ENCODE results near the gene METRN.

METRN gene

GRCh38 chr16:761625-762513 lies 47.0 kb downstream of the METRN start:
- no peak for DNase-seq

GRCh38 chr16:762595-763268 lies 47.8 kb downstream of the METRN start:
- DNase-seq = no peak

- DNase-seq = no peak
These were observed 48.7 kb downstream of the METRN start for GRCh38 chr16:763369-764183.

GRCh38 chr16:764184-764750 lies 49.3 kb downstream of the METRN start:
- DNase-seq = no peak

- no peak for DNase-seq
These were observed 50.0 kb downstream of the METRN start for GRCh38 chr16:764848-765487.

GRCh38 chr16:765488-765865 lies 50.6 kb downstream of the METRN start:
- DNase-seq = no peak

GRCh38 chr16:766008-766819 lies 51.3 kb downstream of the METRN start:
- DNase-seq = no peak

GRCh38 chr16:766820-767640 lies 52.1 kb downstream of the METRN start:
- DNase-seq = no peak

GRCh38 chr16:767743-768235 lies 52.9 kb downstream of the METRN start:
- no peak for DNase-seq

- DNase-seq = no peak
These were observed 53.5 kb downstream of the METRN start for GRCh38 chr16:768428-768827.
